ENCODE data around the gene TOB1. TPM values are rescaled to one million over a fixed set of nuclear protein-coding genes. Genes with fewer than 3 reads are reported as not detected.

TOB1 gene
- total and polyA plus RNA-seq, 2 of the 4 experiments (the other 2 are of a cell fraction), result 4.3 to 9.0 TPM

GRCh38 chr17:50853781-50854180 lies 12.4 kb downstream of the TOB1 start:
- no peak for TF ChIP-seq RAD21 (IDR thresholded peaks at IDR 0.05; ENCODE audit: low read length)
- no peak for TF ChIP-seq MAZ (IDR thresholded peaks at IDR 0.05; ENCODE audit: borderline replicate concordance, low read depth, low read length)
- TF ChIP-seq CHD1 (IDR thresholded peaks at IDR 0.05; ENCODE audit: low read depth, low read length), result no peak
- TF ChIP-seq MXI1 (IDR thresholded peaks at IDR 0.05; ENCODE audit: borderline replicate concordance, low read depth, low read length), result no peak
- TF ChIP-seq CEBPB (IDR thresholded peaks at IDR 0.05; ENCODE audit: low read depth, low read length), result no peak
- no peak for TF ChIP-seq BHLHE40 (IDR thresholded peaks at IDR 0.05; ENCODE audit: low read depth, low read length)
- no peak for TF ChIP-seq NFE2L2 (IDR thresholded peaks at IDR 0.05; ENCODE audit: low read depth, low read length)
- TF ChIP-seq, protein P1, sequence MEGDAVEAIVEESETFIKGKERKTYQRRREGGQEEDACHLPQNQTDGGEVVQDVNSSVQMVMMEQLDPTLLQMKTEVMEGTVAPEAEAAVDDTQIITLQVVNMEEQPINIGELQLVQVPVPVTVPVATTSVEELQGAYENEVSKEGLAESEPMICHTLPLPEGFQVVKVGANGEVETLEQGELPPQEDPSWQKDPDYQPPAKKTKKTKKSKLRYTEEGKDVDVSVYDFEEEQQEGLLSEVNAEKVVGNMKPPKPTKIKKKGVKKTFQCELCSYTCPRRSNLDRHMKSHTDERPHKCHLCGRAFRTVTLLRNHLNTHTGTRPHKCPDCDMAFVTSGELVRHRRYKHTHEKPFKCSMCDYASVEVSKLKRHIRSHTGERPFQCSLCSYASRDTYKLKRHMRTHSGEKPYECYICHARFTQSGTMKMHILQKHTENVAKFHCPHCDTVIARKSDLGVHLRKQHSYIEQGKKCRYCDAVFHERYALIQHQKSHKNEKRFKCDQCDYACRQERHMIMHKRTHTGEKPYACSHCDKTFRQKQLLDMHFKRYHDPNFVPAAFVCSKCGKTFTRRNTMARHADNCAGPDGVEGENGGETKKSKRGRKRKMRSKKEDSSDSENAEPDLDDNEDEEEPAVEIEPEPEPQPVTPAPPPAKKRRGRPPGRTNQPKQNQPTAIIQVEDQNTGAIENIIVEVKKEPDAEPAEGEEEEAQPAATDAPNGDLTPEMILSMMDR (conservative IDR thresholded peaks at IDR 0.05; ENCODE audit: low read depth, low read length), result no peak
- no peak for TF ChIP-seq RFX5 (IDR thresholded peaks at IDR 0.05; ENCODE audit: low read depth, low read length)
- H4K5ac ChIP-seq (ENCODE audit: low read depth, low read length), result no peak overlapping the region
- no peaks in the 10 kb centered on the region; the same call in 1 of the 2 replicates for H3K27me3 ChIP-seq (ENCODE audit: control insufficient read depth, insufficient read depth, low read length)
- DNase-seq (no peak), ATAC-seq (ENCODE audit: low read depth) (no peak)
- POLR2A ChIA-PET (ENCODE audit: unreplicated experiment), result interaction anchor here (1.8 kb wide), 1 partner anchor 10 kb away, joined by 4 read pairs; no protein-coding TSS in a partner anchor
- no peak overlapping the region for H2BK120ac ChIP-seq (ENCODE audit: low read depth, low read length)
- no peaks in the 10 kb centered on the region for H3K36me3 ChIP-seq (ENCODE audit: control insufficient read depth, insufficient read depth, low read length)
- H3K56ac ChIP-seq (ENCODE audit: extremely low read depth, insufficient read depth, low read length), result no peak overlapping the region
- 90% methylated on average over 4 of the region's 6 CpGs; no CpG with 5 or more reads in 1 of the 2 experiments for WGBS, 2 experiments (ENCODE audit: extremely low coverage in 2 of 2, insufficient read length in 1 of 2)
- in situ Hi-C loops (cut with MboI; ENCODE audit: low sequenced_read_pairs), result no loop called here
- CTCF ChIA-PET, result interaction anchor here (1.0 kb wide), 1 partner anchor 96 kb away, joined by 5 read pairs; no protein-coding TSS in a partner anchor
- H2AK9ac ChIP-seq (replicated peaks; ENCODE audit: low read depth, low read length, poor library complexity), result no peak overlapping the region
- H3K23ac ChIP-seq (ENCODE audit: low read depth, low read length), result no peak overlapping the region
- no peaks in the 10 kb centered on the region for H3K9me1 ChIP-seq (ENCODE audit: insufficient read depth, low read length)
- H3K79me1 ChIP-seq (ENCODE audit: low read depth in 1 of 2, low read length in 2 of 2), result no peaks in the 10 kb centered on the region
- H3K18ac ChIP-seq (ENCODE audit: low read depth, low read length), result no peak overlapping the region
- H3K9me3 ChIP-seq (ENCODE audit: control insufficient read depth, insufficient read depth, low read length), result no peaks in the 10 kb centered on the region
- no peak overlapping the region for H3K4ac ChIP-seq (ENCODE audit: low read depth, low read length)
- H2AK5ac ChIP-seq (ENCODE audit: low read depth, low read length), result no peak overlapping the region
- H3K9ac ChIP-seq (ENCODE audit: low read depth, low read length), result no peak overlapping the region
- H4K20me1 ChIP-seq (ENCODE audit: insufficient read depth, low read length), result no peaks in the 10 kb centered on the region
- no peak overlapping the region for H4K8ac ChIP-seq (ENCODE audit: low read depth in 2 of 2, low read length in 2 of 2)
- BruUV-seq (replicated peaks), result no TSS peak
- H2BK20ac ChIP-seq (ENCODE audit: low read depth, low read length), result no peak overlapping the region
- 0 out of 2 replicates have a peak, but pooled peaks cover 2% of the 10 kb centered on the region for H3K4me1 ChIP-seq (ENCODE audit: control insufficient read depth, insufficient read depth, low read length)
- no peak overlapping the region for H2BK15ac ChIP-seq (ENCODE audit: low read depth, low read length)
- H3K27ac ChIP-seq (ENCODE audit: insufficient read depth, low read length), result no peak overlapping the region
- no peak overlapping the region for H3K14ac ChIP-seq (replicated peaks; ENCODE audit: low read depth, low read length)
- no peak overlapping the region for H2AFZ ChIP-seq (replicated peaks; ENCODE audit: low read length, poor library complexity)
- H2BK5ac ChIP-seq (ENCODE audit: low read depth, low read length, poor library complexity, severe bottlenecking), result no peak overlapping the region
- H3K4me3 ChIP-seq (ENCODE audit: insufficient read depth, low read depth, low read length), result no peak overlapping the region
- H3K4me2 ChIP-seq (ENCODE audit: low read depth, low read length), result no peak overlapping the region
- dilution Hi-C loops (cut with HindIII; ENCODE audit: low sequenced_read_pairs, unreplicated experiment), result no loop called here
- intact Hi-C loops (cut with micrococcal nuclease), result loop anchor here (2.0 kb wide), 1 partner anchor 299 kb away; the partner anchor contains the start of gene NME1
- H4K91ac ChIP-seq (ENCODE audit: insufficient read depth, low read depth, low read length), result no peak overlapping the region
